ENCODE measurements around the gene OVCH2. TPM values are rescaled to one million over a fixed set of nuclear protein-coding genes. Genes with fewer than 3 reads are reported as not detected.
"Not testable (repeated sequence)": the region's sequence is repeated elsewhere in the genome, so short reads cannot be mapped to it uniquely, and the experiment has no call there.

Gene OVCH2, protein sequence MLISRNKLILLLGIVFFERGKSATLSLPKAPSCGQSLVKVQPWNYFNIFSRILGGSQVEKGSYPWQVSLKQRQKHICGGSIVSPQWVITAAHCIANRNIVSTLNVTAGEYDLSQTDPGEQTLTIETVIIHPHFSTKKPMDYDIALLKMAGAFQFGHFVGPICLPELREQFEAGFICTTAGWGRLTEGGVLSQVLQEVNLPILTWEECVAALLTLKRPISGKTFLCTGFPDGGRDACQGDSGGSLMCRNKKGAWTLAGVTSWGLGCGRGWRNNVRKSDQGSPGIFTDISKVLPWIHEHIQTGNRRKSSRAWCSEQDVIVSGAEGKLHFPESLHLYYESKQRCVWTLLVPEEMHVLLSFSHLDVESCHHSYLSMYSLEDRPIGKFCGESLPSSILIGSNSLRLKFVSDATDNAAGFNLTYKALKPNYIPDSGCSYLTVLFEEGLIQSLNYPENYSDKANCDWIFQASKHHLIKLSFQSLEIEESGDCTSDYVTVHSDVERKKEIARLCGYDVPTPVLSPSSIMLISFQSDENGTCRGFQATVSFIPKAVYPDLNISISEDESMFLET
- not detected for total RNA-seq
- long read RNA-seq, donor 1: 0 reads
- long read RNA-seq, donor 2: 0 reads

DNA sequence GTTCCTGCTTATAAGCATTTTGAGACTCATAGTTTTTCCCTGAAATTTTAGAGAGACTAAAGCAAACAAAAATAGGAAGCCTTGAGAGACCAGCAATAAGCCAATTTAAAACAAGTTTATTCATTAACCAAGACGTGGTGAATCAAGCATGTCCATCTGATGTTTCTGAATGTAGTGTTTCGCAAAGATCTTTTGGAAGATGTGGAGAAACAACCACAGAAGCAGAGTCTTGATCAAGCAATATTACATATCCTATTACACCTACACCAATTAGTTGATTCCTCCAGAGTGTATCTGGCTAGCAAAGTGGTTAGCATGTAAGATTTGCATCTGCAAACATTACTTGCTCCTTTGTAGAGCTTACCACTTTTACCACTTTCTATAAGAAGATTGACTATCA is at the start of gene OVCH2:
OVCH2 (minus strand) TSS at position 101 of the 400 bp plus-strand sequence; CDS start at position 18, 83 bp downstream.
- intact Hi-C loops (cut with DNase I): no loop called here
- DNase-seq (ENCODE audit: low spot score): no peak

DNA sequence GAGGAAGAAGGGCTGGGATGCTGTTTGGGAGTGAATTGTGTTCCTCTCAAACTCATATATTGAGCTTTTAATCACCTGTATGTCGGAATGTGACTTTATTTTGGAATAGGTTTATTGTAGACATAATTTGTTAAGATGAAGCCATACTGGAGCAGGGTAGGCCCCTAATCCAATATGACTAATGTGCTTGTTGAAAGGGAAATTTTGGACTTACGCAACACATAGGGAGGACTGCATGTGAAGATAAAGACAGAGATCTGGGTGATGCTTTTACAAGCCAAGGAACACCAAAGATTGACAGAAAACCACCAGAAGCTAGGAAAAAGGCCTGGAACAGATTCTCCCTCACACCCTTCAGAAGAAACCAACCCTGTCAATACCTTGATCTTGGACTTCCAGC is 43.2 kb upstream of the OVCH2 start:
- intact Hi-C loops (cut with DNase I): no loop called here
- no peak for DNase-seq (ENCODE audit: low spot score)

DNA sequence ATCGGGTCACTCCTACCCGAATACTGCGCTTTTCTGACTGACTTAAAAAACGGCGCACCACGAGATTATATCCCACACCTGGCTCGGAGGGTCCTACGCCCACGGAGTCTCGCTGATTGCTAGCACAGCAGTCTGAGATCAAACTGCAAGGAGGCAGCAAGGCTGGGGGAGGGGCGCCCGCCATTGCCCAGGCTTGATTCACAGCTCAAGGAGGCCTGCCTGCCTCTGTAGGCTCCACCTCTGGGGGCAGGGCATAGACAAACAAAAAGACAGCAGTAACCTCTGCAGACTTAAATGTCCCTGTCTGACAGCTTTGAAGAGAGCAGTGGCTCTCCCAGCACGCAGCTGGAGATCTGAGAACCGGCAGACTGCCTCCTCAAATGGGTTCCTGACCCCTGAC is 28.5 kb upstream of the OVCH2 start:
- DNase-seq (ENCODE audit: low spot score); intact Hi-C loops (cut with DNase I): not testable (repeated sequence)

DNA sequence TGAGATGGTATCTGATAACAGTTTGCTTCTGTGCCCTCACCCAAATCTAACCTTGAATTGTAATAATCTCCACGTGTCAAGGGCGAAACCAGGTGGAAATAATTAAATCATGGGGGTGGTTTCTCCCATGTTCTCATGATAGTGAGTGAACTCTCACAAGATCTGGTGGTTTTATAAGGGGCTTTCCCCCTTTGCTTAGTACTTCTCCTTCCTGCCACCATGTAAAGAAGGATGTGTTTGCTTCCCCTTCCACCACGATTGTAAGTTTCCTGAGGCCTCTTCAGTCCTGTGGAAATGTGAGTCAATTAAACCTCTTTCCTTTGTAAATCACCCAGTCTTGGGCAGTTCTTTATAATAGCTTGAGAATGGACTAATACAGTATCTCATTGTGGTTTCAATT is 8.5 kb upstream of the OVCH2 start:
- intact Hi-C loops (cut with DNase I): no loop called here
- DNase-seq (ENCODE audit: low spot score): no peak

DNA sequence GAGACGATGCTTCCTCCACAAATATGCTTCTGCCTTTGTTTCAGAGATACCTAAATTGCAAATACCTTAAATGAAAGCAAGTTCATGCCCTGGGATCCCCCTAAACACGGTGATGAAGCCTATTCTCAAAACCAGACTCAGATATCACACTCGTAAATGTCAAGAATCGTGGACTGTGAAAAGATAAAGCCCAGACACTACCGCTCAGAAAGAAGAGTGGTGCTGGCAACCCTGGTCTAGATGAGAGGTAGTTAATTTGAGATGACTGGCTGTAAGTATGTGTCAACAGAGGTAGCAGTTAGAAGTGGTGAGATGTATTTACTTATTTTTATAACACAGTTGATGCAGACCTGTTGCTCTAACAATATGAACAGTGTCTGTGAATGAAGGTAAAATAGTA is 2.5 kb downstream of the OVCH2 start:
- no peak for DNase-seq (ENCODE audit: low spot score)
- intact Hi-C loops (cut with DNase I): no loop called here

DNA sequence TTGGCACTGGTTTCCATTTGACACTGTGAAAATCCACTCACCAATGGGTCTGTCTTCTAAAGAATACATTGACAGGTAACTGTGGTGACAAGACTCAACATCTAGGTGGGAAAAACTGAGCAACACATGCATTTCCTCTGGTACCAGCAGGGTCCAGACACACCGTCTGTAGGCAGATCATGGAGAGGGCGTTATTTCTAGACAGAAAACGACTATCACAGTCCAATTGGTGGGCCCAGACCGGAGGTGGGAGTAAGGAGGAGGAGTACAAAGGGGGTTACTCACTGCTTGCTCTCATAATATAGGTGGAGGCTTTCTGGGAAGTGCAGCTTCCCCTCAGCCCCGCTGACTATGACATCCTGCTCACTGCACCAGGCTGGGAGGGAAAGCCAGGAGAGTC is 9.9 kb downstream of the OVCH2 start:
- intact Hi-C loops (cut with DNase I): no loop called here
- DNase-seq (ENCODE audit: low spot score): no peak

DNA sequence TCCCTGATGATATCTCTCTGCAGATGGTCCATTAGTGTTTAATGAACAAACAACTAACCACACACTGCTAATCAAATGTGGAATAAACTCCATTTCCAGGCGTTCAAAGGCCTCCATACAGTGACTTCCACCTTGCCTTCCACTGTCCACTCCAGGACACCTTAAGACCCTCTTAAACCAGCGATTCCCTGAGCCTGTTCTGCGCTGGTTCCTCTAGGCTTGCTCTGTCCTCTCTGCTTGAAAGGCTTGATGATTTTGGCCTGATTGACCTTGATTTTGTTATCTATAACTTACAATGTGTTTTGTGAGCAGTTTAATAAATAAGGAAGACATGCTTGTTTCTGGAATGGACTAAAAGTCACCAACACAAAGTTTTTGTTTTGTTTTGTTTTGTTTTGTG is 12.0 kb downstream of the OVCH2 start:
- no peak for DNase-seq (ENCODE audit: low spot score)
- intact Hi-C loops (cut with DNase I): no loop called here

DNA sequence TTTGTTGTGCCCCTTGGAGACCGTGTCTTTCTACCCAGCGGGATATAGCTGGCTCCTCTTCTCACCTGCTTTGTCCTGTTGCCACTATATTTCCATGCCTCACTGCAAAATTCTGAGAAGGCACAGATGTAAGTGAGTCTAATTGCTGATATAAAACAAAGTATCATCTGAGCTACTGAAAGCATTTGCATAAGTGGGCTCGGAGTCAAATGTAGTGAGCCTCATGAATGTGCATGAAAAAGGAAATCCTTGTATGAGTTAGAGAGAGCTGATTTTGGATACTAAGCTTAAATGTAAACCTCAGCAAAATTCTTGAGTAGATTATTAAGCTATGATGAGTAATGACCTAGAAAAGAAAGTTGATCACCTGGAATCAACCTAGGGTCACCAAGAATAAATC is 13.9 kb downstream of the OVCH2 start:
- intact Hi-C loops (cut with DNase I): no loop called here
- DNase-seq (ENCODE audit: low spot score): no peak

DNA sequence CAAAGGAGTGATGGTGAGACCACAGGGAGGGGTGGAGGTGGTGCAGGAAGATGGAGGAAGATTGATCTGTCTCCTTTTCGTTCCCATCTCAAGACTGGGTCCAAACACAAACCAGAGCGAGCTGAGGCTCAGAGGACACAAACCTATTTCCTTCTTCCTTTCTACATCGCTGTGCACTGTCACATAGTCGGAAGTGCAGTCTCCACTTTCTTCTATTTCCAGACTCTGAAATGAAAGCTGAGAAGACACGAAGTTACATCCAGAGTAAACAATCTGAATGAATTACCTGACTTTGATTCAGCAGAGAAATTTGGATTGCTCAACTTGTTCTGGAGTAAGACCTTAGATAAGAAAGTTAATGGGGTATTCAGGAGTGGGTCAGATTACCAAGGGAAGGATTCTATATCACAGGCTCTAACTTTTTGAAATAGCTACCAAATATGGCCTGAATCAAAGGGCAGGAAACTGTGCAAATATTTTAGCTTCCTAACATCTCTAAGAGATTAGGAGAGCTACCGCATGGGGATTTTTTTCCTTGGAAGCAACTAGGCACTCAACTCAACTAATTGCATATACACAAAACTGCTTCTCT is 14.4 kb downstream of the OVCH2 start:
- intact Hi-C loops (cut with DNase I): no loop called here

DNA sequence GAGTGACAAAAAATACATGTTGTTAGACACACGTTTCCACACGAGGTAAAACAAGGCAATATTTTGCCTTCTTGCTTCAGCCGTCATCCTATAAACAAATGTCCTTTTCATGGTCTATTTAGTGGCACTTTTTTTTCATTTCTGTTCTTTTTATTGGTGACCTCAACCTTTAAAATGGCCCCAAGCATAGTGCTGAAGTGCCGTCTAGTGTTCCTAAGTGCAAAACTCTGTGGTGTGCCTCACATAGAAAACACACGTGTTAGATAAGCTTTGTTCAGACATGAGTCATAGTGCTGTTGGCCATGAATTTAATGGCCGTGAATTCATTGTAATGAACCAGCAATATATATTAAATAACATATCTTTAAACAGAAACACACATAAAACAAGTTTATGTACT is 15.6 kb downstream of the OVCH2 start:
- DNase-seq (ENCODE audit: low spot score): no peak
- intact Hi-C loops (cut with DNase I): no loop called here

More for the DNA sequence above, 14.4 kb downstream of the OVCH2 start:
- DNase-seq (ENCODE audit: low spot score): no peak

DNA sequence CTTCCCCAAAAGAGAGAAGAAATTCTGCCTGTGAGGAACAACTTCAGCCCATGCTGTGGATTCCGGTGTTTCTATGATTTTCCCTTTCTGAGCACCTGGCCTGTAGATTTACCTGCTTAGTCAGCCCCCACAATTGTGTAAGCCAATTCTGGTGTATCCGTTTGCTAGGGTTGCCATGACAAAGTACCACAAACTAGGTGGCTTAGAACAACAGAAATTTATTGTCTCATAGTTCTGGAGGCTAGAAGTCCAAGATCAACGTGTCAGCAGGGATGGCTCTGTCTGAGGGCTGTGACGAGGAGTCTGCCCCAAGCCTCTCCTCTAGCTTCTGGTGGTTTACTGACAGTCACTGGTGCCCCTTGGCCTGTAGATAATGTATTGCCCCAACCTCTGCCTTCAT is 17.0 kb downstream of the OVCH2 start:
- DNase-seq (ENCODE audit: low spot score): no peak
- intact Hi-C loops (cut with DNase I): no loop called here

DNA sequence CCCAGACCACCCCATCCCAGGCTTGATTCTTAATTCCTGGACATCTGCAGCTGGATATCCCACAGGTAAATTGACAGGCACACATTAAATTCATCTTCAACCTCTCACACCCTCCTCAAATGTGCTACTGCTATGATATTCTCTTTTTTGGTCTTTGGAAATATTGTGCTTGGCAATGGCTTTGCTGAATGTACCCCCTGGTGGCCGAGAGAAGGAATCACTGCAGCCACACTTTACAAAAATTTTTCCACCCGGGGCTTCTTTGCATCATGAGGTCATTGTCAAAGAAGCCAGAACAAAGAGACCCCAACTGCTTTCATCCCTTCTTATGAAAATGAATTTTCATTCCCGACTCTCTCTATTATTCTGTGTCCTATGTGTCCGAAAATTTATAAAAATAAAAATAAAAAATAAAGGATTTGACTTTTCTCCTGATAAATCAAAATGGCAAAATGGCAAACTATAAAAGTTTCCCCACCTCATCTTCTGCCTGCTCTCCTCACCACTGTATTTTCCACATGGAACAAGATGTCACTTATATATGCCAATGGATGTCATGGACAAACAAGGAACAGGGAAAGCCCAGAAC is 17.9 kb downstream of the OVCH2 start:
- DNase-seq (ENCODE audit: low spot score): no peak
- intact Hi-C loops (cut with DNase I): no loop called here

DNA sequence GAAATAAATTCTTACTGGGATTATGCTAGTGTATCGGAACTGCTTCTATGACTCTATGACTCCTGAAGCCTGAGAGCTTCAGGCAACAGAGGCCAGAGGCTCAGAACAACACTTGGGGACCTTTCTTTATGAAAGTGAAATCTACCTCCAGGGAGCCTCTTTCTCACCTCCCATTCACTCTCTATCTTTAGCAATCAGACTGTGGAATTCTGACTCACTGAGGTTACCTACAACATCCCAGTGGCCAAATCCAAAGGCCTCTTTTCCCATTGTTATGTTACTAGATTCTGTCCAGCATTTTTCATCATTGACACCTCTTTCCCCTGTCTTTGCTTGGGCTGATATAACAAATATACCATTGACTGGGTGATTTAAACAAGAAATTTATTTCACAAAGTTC is 18.9 kb downstream of the OVCH2 start:
- intact Hi-C loops (cut with DNase I): no loop called here

DNA sequence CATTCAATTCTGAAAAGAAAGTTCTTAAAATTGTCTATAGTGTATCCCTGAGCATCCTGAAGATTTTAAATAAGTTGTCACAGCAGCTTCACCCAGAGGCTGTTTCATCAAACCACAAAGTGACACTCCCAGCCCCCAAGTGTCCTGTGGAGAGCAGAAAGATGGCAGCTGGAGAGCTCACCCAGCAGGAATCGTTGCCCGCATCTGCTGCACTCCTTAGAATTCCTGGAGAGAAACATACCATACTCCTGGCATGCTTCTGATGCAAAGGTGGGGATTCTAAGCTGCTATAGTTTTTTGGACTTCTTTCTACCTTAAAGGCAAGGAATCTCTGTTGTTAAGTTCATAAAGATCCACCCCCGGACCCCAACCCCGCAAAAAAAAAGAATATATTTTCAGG is 19.5 kb downstream of the OVCH2 start:
- intact Hi-C loops (cut with DNase I): no loop called here
- no peak for DNase-seq (ENCODE audit: low spot score)

More for the DNA sequence above, 18.9 kb downstream of the OVCH2 start:
- no peak for DNase-seq (ENCODE audit: low spot score)

DNA sequence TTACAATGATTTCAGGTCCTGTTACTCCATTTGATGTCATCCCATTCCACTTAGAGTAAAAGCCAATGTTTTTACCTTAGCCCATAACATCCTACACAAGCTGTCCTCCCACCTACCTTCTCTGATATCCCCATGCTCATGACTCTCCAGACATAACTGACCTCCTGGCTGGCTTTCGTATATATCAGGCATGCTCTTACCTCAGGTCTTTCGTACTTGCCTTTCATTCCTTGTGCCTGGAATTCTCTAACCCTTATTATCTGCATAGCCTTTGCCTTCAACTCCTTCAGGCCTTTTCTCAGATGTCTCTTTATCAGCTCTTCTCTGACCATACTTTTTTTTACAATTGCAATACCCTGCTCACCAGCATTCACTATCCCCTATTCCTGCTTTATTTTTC is 22.7 kb downstream of the OVCH2 start:
- intact Hi-C loops (cut with DNase I): no loop called here

DNA sequence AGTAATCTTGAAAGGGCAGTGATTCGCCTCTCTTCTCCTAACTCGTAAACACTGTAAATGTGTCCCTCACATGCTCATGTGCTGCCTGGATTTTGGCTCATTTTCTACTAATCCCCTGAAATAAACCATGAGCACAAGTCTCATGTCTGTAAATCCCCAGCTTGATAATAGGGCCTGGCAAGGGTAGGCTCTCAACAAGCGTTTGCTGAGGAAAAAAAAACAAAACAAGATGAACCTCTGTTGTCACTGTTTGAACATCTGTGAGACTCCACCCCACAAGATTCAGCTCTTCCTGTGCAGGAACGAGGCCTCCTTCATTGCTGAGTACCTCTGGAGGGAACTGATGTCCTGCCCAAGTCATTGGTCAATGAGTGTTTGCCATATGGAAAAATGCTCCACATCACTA is 28.5 kb downstream of the OVCH2 start:
- intact Hi-C loops (cut with DNase I): no loop called here
- no peak for DNase-seq (ENCODE audit: low spot score)

More for the DNA sequence above, 22.7 kb downstream of the OVCH2 start:
- DNase-seq (ENCODE audit: low spot score): no peak

DNA sequence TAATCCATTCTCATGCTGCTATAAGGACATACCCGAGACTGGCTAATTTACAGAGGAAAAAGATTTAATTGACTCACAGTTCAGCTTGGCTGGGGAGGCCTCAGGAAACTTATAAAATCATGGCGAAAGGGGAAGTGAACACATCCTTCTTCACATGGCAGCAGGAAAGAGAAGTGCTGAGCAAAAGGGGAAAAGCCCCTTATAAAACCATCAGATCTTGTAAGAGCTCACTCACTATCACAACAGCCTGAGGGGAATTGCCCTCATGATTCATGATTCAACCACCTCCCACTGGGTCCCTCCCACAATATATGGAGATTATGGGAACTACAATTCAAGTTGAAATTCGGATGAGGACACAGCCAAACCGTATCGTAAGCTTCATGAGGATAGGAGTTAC is 29.2 kb downstream of the OVCH2 start:
- intact Hi-C loops (cut with DNase I): no loop called here
- DNase-seq (ENCODE audit: low spot score): no peak

DNA sequence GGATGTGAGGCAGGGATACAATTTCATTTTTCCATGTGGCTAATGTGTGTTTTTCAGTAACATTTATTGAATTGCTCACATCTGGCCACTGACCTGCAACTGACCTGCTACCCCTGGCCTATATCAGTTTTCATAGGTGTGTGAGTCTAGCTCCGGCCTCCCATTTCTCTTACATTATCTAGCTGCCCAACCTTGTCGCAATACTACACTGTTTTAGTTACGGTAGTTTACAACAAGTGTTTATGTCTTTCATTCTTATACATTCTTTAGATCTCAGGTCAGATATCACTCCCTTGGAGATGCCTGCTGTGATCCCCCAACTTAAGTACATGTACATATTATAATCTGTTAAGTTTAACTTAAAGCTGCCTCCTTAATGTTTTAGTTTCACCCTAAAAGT is 30.6 kb downstream of the OVCH2 start:
- intact Hi-C loops (cut with DNase I): no loop called here
- DNase-seq (ENCODE audit: low spot score): no peak

DNA sequence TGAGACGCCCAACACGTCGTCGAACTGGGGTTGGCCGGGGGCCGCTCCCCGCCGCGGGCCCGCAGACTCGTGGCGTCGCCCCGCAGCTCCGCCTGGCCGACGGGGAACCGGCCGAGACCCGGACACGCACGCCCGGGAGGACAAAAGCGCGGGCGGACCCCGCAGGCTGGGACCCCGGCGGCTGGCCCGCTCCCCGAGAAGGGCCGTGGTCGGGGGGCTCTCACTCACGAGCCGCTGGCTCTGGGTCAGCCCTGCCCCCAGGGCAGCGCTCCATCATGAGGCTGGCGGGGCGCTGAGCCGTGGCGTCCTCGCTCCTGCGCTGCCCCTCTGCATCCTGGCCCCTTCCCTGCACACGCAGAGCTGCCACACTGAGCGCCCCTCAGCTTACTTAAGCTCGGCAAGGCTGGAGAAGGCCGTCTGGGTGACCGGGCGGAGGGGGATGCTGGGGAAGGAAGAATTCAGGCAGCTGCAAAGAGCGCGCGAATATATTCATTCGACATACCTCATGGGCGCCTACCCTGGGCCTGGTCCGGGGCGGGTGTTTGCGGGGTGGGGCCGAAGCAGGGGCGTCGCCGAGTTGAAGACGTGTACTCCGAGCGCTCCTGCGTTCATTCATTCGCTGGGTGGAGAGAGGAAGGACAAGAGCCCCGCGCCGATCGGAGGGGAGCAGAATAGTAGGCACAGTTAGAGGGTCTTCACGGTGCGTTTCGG is 32.4 kb downstream of the OVCH2 start:
- intact Hi-C loops (cut with DNase I): no loop called here
- DNase-seq (ENCODE audit: low spot score): no peak
